HepG2 (cell line): ENCODE measurements around the gene ABTB2. TPM values are rescaled to one million over a fixed set of nuclear protein-coding genes. Genes with fewer than 3 reads are reported as not detected.
A peak's percentile ranks its signal among the peaks of the same experiment; 100 is the strongest.

Experiments
- ARID2 ChIP-seq: sonication (generic); formaldehyde crosslinking; IDR thresholded peaks from 2 replicates; pipeline ENCODE4 v1.8.1; 2022; ENCODE audit warnings: mild to moderate bottlenecking, missing genetic modification reagents, borderline replicate concordance
- BHLHE40 ChIP-seq: IDR thresholded peaks from 2 replicates; pipeline ENCODE4 v1.6.1; 2011; ENCODE audit warnings: low read length, improper control_type of control experiment
- ESRRA ChIP-seq: sonication (generic); formaldehyde crosslinking; IDR thresholded peaks from 2 replicates; pipeline ENCODE4 v1.5.1; 2020; ENCODE audit warnings: mild to moderate bottlenecking, low read depth, missing genetic modification reagents
- HIC2 ChIP-seq: sonication (generic); formaldehyde crosslinking; IDR thresholded peaks from 2 replicates; pipeline ENCODE4 v1.9.0; 2022; ENCODE audit warnings: low read depth, missing genetic modification reagents
- POLR2AphosphoS5 ChIP-seq: IDR thresholded peaks from 2 replicates; pipeline ENCODE4 v1.6.1; 2012; ENCODE audit warnings: low read depth, low read length
- SMAD1 ChIP-seq: sonication (generic); formaldehyde crosslinking; IDR thresholded peaks from 2 replicates; pipeline ENCODE4 v1.4.0; 2020; ENCODE audit warnings: missing genetic modification reagents, low read depth, mild to moderate bottlenecking, borderline replicate concordance
- SMYD3 ChIP-seq: sonication (generic); formaldehyde crosslinking; IDR thresholded peaks from 2 replicates; pipeline ENCODE4 v1.8.1; 2023; ENCODE audit warnings: mild to moderate bottlenecking, missing genetic modification reagents
- SNAPC4 ChIP-seq: sonication (generic); formaldehyde crosslinking; IDR thresholded peaks from 2 replicates; pipeline ENCODE4 v1.4.0; 2020; ENCODE audit warnings: mild to moderate bottlenecking, missing genetic modification reagents
- ZFAT ChIP-seq: sonication (generic); formaldehyde crosslinking; conservative IDR thresholded peaks from 2 replicates; pipeline ENCODE4 v1.8.1; 2023; ENCODE audit warnings: missing genetic modification reagents, inconsistent platforms
- ZFYVE20 ChIP-seq: sonication (generic); formaldehyde crosslinking; IDR thresholded peaks from 2 replicates; pipeline ENCODE4 v1.8.0; 2023; ENCODE audit warnings: low read depth, mild to moderate bottlenecking, moderate library complexity, missing genetic modification reagents, borderline replicate concordance
- ZGPAT ChIP-seq: IDR thresholded peaks from 2 replicates; pipeline ENCODE4 v1.6.1; 2016; ENCODE audit warnings: mild to moderate bottlenecking
- ZHX1 ChIP-seq: sonication (generic); formaldehyde crosslinking; IDR thresholded peaks from 2 replicates; pipeline ENCODE4 v1.8.1; 2022; ENCODE audit warnings: low read depth, mild to moderate bottlenecking, missing genetic modification reagents
- ZNF546 ChIP-seq: sonication (generic); formaldehyde crosslinking; conservative IDR thresholded peaks from 2 replicates; pipeline ENCODE4 v1.8.1; 2023; ENCODE audit warnings: mild to moderate bottlenecking, missing genetic modification reagents
- ZNF589 ChIP-seq: sonication (generic); formaldehyde crosslinking; conservative IDR thresholded peaks from 2 replicates; pipeline ENCODE4 v1.8.0; 2022; ENCODE audit warnings: mild to moderate bottlenecking, moderate library complexity, missing genetic modification reagents
- ZNF703 ChIP-seq: sonication (generic); formaldehyde crosslinking; IDR thresholded peaks from 2 replicates; pipeline ENCODE4 v1.5.1; 2020; ENCODE audit warnings: missing genetic modification reagents, mild to moderate bottlenecking, moderate library complexity, borderline replicate concordance
- ZSCAN21 ChIP-seq: sonication (generic); formaldehyde crosslinking; IDR thresholded peaks from 2 replicates; pipeline ENCODE4 v1.8.0; 2022; ENCODE audit warnings: mild to moderate bottlenecking, missing genetic modification reagents, moderate library complexity, borderline replicate concordance
- polyA plus RNA-seq, 8 experiments: library from polyadenylated mRNA; depleted of rRNA in 3 of 8; stranded (reverse) in 7 of 8; unstranded in 1 of 8; fragments of >200 nt; fragmentation: Illumina TruSeq in 4 of 8; extraction: Trizol in 4 of 8; gene quantifications; 2 replicates each; pipeline versions ENCODE4 v1.2.1 to v1.2.3, GENCODE V29; 2011 to 2016; ENCODE audit warnings: low read depth in 4 of 8, missing spikeins in 1 of 8, mixed read lengths in 1 of 8; ENCODE audit not compliant: insufficient read depth in 1 of 8
- total RNA-seq, 5 experiments: library from RNA; depleted of rRNA; stranded (reverse); fragments of >200 nt; fragmentation: Illumina TruSeq; extraction: Trizol; gene quantifications; 2 replicates each; pipeline ENCODE4 v1.2.3, GENCODE V29; 2016; ENCODE audit warnings: low read depth in 1 of 5

The ABTB2 gene
- total and polyA plus RNA-seq, 2 of the 13 experiments (the other 11 are each of a cell fraction or from before 2014, with no cell fraction given) = 5.1 to 15.4 TPM

- no peak for TF ChIP-seq SNAPC4 (CRISPR knock-in tag)
- TF ChIP-seq POLR2AphosphoS5 = peak; percentile 98
- TF ChIP-seq HIC2 (CRISPR knock-in tag) = no peak
- TF ChIP-seq ZFAT (CRISPR knock-in tag) = no peak
- peak; percentile 99 for TF ChIP-seq BHLHE40
- peak; percentile 90; the same call in 1 of the 2 replicates for TF ChIP-seq SMYD3
- 0 out of 2 replicates have a peak, but pooled peaks have one; percentile 74 for TF ChIP-seq ZNF546 (CRISPR knock-in tag)
- no peak for TF ChIP-seq ZFYVE20 (CRISPR knock-in tag)
- peak; percentile 91 for TF ChIP-seq ZSCAN21
- TF ChIP-seq ZGPAT (CRISPR knock-in tag) = peak; percentile 89
- TF ChIP-seq ESRRA (CRISPR knock-in tag) = peak; percentile 47; the same call in 1 of the 2 replicates
- TF ChIP-seq ZNF703 (CRISPR knock-in tag) = no peak
- TF ChIP-seq ARID2 (CRISPR knock-in tag) = peak; percentile 94; the same call in 1 of the 2 replicates
- TF ChIP-seq ZNF589 (CRISPR knock-in tag) = peak; percentile 51; the same call in 1 of the 2 replicates
- TF ChIP-seq ZHX1 (CRISPR knock-in tag) = peak; percentile 42; the same call in 1 of the 2 replicates
- peak; percentile 79; the same call in 1 of the 2 replicates for TF ChIP-seq SMAD1 (CRISPR knock-in tag)
Measured at GRCh38 chr11:34105079-34105956, 252.5 kb downstream of the ABTB2 start, which contains the start of gene NAT10 (continued).
